Inferior parietal cortex (tissue), 1 donor: ENCODE data around the gene CTNNBL1.

Experiments
- DNase-seq: peaks from one replicate; pipeline ENCODE4 v3.0.0-alpha.2; 2016; ENCODE audit errors: extremely low spot score

Gene CTNNBL1

DNA sequence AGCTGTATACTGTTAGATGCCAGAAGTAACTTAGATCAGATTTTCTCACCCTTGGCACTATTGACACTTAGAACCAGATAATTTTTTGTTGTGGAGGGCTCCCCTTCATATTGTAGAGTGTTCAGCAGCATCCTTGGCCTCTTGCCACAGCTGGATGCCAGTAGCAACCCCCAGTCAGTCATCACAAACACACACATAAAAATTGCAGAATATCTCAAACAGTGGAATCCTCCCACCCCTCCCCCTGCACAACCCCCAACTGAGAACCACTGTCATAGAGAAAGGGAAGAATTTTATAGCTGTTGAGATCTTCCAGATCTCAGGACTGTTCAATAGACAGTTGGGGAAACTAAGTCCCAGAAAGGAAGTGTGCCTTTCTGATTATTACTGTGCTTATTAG is 127.9 kb downstream of the CTNNBL1 start:
- DNase-seq, result no peak

DNA sequence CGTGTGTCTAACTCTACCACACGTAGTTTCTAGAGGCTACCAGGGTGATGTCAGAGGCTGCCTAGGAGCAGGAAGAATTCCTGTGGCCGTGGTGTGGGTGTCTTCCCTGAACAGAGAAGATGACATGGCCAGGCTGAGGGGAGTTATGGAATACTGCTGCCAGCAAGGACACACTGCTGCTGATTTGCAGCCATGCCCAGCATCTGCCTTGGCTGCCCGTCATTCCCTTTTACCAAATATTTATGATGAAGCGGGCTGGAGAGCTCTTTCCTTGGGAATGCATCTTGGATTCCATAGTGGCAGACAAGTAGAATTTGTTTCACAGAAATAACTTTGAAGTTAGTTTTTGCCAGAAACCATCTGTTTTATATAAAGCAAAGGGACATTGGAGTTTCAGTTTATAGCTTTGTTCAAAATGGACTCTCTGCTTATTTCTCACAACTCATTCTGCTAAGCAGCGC is 128.3 kb downstream of the CTNNBL1 start:
- no peak for DNase-seq

DNA sequence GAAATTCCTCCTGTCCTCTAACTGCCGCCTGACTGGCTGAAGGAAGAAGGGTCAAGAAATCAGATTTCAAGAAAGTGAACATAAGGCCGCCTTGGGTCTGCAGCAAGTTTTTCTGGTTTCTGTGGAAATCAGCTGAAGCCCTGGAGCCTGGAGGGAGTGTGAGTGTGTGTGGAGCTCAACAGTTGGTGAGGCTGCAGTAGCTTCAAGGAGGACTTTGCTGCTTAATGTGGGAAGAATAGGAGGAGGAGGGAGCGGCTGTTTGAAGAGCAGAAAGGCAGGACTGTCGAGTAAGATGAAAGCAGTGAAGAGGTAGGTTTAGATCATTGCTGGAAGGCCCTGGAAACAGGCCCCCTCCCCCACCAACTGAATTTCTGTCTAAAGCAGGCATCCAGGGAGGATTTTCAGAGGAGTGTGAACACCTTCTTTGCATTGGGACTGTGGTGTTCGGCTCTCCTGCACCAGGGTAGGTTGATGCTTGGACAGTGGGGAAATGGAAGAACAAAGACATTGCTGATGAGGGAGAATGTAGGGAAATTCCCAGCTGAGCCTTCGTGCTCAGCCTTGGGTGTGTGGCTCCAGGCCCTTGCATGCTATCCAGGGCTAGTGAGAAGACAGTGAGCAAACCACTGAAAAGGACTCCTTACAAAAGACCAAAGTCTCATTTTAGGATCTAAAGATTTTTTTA is 129.6 kb downstream of the CTNNBL1 start:
- DNase-seq, result no peak

DNA sequence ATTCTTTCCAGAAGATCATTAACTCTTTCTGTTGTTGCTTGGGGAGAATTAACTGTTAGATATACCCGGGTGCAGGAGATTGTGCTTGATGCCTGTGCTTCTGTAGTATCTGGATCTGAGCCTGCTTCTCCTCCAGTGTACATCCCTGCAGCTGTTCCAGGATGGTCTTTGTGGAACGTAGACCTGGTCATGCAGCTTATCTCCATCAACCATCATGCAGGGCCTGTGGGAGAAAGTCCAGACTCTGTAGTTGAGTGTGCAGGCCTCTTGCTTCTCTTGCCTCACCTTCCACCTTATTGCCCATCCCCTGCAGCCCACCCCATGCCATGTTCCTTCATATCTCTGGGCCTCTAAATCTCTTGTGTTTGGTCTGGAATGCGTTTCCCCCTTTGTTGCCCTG is 133.8 kb downstream of the CTNNBL1 start:
- no peak for DNase-seq

DNA sequence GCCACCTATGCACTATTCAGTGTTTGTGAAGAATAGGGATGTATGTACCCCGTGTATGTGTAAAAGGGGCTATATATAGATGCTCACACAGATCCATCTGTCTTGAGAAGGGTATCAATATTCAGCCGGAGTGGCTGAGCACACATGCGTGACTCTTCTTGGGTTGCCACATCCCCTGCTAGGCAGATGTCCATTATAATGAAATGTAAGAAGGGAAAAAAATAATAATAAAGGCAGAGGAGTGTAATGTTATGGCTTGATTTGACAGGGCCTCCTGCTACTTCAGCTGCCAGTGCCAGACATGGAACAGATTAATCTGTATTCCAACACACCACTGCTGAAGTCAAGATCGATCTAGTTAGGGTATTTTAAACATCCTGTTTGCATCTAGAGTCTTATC is 134.9 kb downstream of the CTNNBL1 start:
- no peak for DNase-seq

DNA sequence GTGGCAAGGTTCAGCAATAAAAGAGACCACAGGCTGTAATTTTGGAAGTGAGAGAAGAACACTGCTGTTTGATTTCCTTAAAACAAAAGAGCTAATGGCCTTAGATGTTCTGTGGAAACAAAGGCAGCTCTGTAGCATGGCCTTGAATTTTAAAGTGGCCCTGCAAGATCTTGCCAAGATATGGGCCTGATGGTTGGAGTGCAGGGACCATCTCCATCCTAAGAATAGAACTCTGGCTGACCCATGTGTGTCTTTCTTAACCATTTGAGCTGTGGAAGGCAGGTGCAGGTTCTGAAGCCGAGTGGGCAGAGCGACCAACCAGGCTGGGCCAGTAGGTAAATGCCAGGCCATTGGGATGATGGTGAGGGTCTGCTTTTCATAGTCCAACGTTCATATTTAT is 135.3 kb downstream of the CTNNBL1 start:
- DNase-seq, result no peak

DNA sequence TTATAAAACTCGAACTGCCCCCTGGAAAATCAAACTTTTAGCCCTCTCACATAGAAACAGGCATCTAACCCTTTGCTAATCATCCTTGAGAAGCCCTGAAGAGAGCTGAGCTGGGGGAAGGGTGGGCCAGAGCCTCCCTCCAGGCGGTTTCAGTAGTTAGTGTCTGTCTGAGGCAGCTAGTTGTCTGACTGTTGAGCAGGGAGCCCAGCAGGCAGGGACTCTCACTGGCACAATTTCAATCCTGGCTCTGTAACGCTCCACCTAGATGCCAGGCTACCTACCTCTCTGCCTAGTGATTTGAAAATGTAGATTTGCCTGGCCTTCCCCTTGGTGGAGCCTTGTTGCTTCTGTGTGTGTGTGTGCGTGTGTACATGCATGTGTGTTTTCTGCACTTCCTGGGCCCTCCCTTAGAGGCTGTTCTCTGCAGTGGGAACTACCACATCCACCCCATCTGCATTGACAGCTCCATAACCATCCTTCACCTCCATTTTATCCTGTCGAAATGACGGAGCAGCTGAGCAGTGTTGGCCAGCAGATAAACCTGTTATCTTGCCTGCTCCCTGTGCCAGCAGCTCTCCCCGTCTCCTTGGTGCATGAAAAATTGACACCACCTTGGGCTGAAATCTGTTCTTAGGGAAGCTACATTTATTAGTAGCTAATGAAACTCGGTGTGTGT is 139.5 kb downstream of the CTNNBL1 start:
- DNase-seq, result no peak

DNA sequence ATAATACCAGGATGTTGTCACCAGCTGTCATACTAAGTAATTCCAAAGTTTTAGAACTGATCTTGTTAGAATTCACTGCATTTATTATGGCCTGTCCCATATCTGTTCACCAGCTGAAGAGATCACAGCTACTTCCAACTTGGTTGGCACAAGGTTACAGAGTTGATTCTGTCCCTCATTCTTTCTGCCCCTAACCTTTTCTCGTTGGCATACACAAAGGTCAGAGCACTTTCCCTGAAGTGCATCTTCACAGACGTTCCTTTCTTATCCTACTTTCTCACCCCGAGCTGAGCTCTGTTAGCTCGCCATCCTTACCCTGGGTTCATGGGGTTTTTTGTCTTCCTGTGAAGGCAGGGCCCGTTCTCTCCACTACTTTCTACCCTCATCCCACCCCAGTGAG is 143.1 kb downstream of the CTNNBL1 start:
- no peak for DNase-seq

DNA sequence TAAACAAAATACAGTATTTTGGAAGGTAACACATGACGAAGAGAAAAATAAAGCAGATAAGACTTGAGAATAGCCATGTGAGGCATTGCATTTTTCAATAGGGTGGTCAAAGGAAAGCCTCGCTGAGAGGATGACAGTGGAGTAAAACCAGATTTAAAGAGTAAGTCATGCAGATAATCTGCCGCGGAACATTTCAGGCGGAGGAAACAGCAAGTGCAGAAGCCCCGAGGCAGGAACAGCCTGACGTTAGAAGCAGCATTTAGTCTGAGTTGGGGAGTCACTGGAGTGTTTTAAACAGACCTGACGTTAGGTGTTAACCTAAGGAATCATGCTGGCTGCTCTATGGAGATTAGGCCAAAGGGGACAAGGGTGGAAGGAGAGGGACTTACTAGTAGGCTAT is 144.1 kb downstream of the CTNNBL1 start:
- no peak for DNase-seq

DNA sequence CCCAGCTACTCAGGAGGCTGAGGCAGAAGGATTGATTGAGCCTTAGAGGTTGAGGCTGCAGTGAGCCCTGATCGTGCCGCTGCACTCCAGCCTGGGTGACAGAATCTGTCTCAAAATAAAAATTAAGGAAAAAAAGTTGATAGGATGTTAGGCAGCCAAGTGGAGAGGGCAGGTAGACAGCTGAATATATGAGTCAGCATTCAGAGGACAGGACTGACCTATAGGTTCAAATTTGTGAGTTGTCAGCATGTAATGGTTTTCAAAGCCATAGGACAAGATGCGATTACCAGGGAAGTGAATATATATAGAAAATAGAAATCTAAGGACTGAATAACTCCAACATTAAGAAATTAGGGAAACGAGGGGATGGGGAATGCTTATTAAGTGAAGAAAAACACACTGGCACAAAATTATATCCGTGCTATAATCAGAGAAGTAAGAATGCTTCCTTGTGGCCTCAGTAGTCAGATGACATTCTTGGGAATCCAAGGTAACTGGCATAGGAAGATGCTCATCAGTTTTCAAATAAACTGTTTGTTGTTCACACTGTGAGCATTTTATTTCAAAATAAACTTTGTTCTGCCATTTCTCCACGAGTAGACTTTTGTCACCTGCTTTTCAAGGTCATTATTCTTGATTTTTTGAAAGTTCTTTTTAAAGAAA is 145.1 kb downstream of the CTNNBL1 start:
- DNase-seq, result no peak

DNA sequence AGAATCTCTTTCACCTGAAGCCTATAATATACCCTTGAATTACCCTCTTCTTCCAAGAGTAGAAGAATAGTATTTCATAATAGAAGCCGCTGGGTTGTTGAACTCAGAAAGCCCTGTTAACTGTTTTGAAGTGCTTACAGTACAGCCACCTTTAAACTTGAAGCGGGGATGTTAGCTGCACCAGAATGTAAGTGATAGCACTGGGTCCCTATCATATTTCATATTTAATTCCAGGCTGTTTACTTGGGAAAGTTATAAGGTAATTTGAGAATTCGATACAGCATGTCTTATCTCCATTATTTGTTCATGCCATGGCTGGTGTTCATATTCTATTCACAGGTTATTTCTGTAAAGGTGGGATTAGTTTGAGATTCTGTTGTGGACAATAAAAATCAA is 145.6 kb downstream of the CTNNBL1 start:
- no peak for DNase-seq

DNA sequence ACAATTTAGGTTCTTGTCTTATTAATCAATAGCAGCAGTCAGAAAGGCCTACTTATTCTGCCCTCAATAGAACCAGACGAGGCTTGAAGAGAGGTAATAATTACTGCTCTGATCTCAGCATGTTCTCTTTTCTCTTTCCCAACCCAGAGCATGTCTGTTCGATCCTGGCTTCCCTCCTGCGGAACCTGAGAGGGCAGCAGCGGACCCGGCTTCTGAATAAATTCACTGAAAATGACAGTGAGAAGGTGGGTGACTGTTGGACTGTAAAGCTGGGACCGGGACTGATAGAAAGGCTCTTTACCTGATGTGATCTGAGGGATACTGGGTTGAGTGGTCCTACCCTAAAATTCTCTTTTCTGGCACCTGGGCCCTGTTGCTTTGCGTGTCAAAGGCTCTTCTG is 146.1 kb downstream of the CTNNBL1 start:
- no peak for DNase-seq

DNA sequence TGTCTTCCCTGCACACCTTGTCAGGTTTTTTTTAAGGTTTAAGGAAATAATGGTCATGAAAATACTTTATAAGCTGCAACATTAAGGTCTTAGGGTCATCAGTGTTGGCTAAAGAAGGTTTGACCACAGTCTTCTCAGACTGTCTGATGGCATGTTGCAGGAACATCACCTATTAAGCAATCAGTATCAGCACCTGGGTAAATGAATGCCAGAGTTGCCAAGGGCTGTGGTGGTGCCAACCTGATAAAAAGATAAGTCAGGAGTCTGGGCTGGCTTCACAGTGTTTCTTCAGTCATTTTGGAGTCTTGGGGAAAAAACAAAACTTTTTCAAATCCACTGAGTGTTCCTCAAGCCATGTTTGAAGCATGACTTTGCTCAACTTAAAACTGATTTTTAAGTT is 147.6 kb downstream of the CTNNBL1 start:
- no peak for DNase-seq

DNA sequence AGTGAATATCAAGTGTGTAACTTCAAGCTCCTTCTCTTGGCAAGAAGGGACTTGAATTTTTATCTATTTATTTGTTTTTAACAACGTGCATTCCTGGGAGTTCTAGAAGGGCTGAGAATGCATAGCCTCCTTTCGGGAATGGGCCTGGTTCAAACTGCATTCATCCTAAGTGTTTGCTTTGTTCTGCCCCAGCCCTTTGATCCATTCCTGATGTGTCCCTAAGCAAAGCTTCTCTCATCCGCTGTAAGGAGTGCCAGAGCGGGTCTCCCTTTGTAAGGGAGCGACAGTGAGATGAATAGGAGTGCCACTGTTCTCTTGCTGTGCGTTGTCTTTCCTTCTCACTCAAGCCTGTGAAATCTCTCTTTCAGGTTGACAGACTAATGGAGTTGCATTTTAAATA is 148.1 kb downstream of the CTNNBL1 start:
- no peak for DNase-seq

DNA sequence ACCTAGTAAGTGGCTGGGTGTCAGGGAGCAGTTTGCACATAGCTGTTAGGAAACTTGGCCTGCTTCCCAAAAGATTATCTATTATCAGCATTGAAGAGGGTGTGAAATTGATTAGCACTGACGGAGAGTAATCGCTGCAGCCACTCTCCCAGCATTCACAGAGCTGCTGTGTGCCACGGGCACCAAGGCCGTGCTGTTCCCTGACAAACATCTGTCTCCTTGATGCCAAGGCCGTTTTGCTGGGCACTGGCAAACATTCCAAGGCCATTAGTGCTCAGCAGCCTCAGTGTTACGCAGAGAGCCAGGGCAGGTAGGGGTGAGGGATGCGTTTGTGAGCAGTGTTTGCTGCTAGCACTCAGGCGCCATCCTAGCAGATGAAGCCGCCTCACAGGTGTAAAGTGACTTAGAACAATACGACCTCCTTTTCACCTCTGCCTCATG is 151.4 kb downstream of the CTNNBL1 start:
- no peak for DNase-seq

DNA sequence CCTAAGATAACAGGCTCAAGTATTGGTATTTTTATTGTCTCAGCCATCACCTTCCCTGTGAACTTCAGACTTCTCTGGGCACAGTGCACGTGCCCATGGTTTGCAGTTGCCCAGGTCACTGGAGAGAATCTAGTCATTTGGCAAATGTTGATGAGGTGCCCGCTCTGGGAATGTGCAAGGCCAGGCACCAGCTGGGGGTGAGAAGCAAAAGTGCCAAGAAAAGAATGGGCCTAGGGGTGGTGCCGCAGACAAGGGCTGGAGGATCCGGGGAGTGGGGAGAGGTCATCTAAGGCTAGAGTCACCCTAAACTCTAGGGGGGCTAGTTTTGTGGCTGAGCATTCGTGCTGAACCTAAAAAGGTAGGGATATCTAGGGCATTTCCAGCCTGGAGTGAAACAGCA is 152.0 kb downstream of the CTNNBL1 start:
- DNase-seq, result no peak

DNA sequence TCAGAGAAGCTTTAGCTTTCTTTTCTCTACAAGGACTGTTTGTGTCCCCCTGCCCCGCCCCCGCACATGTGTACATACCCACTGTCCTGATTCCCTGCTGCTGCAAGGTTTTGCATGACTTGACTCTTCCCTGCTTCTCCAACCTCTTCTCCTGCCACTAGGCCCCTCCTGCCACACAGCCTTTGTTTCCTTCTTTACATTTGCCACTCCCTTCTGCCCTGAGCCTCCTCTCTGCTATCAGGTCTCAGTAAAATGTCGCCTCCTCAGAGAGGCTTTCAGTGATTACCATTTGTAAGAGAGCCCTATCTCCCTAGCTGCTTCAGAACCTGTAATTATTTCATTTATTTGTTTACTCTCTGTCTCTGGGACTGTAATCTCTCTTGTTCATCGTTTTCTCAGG is 152.7 kb downstream of the CTNNBL1 start:
- DNase-seq, result no peak

DNA sequence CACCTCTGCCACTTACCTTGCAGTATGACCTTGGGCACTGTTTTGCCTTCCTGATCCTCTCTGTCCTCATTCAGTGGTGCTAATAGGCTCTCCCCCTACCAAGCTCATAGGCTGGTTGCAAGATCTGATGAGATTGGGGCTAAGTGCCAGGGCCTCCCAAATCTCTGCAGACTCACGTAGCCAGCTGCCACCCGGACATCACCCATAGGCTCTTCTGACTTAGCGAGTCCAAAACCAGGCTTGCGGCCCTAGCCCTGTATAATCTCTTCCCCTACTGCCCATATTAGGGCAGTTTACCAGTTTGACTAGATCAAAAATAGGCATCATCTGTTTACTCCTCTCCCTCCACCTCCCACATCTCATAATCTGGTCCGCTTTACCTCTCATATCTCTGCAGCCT is 154.9 kb downstream of the CTNNBL1 start:
- no peak for DNase-seq

DNA sequence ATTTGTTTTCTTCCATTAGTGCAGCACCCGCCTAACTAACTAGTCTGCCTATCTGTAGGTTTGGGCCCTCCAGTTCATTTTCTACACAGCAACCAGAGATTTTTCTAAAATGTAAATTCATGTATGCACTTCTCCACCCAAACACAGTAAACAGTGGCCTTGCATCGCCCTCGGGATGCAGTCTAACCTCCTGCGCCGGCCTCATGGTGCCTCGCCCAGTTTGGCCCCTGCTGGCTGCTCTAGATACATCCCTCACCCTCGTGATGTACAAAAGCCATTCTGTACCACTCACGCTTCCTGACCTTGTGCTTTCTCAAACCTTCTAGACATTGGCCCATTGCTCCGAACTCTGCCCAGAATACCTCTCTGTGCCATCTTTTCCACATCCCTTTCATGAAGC is 155.3 kb downstream of the CTNNBL1 start:
- DNase-seq, result no peak

DNA sequence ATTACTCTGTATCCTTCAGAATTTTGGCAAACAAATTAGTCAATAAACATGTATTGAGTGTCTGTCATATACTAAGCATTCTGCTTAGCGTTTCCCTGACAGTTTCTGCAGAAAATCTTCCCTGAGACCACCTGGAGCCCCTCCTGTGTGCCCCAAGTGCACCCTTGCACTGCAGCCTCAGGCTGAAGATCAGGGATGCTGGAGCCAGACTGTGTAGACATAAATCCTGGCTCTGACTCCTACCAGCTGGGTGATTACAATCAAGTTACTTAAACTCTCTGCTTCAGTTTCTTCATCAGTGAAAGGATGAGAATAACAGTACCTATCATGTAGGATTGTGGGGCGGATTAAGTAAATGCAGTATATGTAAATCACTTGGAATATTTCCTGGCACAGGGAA is 155.7 kb downstream of the CTNNBL1 start:
- DNase-seq, result no peak

DNA sequence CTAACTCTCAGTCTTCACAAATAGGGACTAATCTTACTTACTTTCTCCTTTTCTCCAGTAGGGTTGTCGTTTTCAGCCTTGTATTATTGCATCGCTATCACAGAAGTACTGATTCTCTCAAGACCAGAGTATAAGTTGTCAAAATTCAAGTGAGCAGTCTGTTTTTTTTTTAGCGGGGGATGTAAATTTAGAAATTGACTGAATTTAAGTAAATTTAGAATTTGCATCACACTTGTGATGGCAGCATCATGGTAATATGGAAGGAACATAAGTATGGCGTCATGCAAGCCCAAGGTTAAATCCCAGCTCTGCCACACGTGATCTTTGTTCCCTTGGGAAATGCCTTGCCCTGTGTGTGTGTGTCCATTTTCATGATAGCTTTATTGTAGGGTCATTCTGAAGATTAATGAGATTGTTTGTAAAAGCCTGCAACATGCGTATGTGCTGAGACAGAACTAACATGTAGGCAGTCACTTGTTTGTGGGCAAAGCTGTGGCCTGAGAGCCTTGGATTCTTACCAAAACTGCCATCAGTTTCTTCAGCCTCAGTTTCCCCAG is 156.3 kb downstream of the CTNNBL1 start:
- no peak for DNase-seq

DNA sequence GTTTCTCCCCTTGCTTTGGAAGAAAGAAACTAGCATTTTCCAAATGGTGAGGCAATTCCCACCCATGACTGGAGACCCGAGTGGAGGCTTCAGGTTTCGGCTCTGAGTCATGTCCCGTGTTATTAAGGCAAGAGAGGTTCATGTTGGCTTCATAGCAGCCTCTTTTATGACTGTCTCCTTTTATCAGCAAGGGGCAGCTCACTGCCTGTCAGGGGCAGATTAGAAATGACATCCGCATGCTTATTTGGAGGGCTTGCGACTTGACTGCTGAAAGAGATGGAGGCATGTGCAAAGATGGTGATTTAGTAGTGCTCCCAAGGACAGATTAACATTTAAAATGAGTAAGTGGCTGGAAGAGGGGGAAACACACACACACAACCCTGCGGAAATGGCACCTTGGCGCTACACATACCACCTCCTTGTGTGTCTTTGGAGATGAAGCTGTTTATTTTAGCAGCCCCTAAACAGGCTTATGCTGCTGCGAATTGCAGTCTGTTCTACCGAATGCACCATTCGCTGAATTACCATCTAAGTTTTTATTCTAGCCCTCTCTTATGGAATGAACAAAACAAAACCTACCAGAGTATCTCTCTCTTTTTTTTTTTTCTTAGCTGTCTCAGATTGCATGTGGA is 157.0 kb downstream of the CTNNBL1 start:
- DNase-seq, result no peak
